Uterus (tissue), 2 donors: ENCODE measurements around the gene PTPRH.

Experiments
- CTCF ChIP-seq, 4 experiments: fragments of 200-600 bp in 2 of 4; fragments of 450-650 bp in 2 of 4; sonication (generic) in 2 of 4; IDR thresholded peaks; one replicate each; pipeline ENCODE4 v1.5.1; 2016 to 2019; ENCODE audit warnings: antibody characterized with exemption in 4 of 4, mild to moderate bottlenecking in 2 of 4, moderate library complexity in 1 of 4
- POLR2A ChIP-seq, 2 donors: fragments of 450-650 bp; IDR thresholded peaks; one replicate each; pipeline ENCODE4 v1.6.1; 2016; ENCODE audit warnings: antibody characterized with exemption in 2 of 2, mild to moderate bottlenecking in 1 of 2, moderate library complexity in 1 of 2

- TF ChIP-seq CTCF (IDR thresholded peaks at IDR 0.05): no peak
- TF ChIP-seq POLR2A (IDR thresholded peaks at IDR 0.05): peak in 1 of 2 donors; percentile 26
Measured at GRCh38 chr19:55216461-55217198, 7.3 kb upstream of the PTPRH start.
